ENCODE results near the gene ATP5ME.
"Not testable (repeated sequence)": the region's sequence is repeated elsewhere in the genome, so short reads cannot be mapped to it uniquely, and the experiment has no call there.

ATP5ME gene

DNA sequence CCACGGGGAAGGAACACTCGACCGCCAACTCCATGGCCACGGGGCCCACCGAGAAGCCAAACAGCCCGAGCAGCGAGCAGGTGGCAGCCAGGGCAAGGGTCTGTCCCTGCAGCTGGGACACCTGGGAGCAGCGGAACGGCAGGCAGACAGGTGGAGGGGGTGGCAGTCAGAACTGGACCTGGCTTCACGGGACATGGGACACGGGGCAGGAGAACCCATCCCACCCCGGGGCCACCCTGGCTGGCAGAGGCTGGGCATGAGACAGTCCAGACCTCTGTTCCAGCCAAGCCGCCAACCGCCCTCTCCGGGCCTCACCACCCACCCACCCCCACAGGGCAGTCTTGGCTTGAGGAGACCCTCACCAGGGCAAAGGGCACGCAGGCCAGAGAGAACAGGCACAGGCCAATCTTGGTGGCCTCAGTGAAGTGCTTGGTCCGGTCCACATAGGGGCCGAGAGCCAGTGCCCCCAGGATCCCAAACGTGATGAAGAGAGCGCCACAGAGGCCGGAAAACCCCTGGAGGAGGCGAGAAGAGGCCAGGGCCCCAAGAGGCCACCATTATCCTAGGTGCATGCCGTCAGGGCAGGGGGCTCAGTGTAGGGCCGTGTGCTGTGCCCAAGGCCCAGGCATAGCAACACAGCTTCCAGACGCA is 9.3 kb upstream of the ATP5ME start:
- DNase-seq, result no peak

DNA sequence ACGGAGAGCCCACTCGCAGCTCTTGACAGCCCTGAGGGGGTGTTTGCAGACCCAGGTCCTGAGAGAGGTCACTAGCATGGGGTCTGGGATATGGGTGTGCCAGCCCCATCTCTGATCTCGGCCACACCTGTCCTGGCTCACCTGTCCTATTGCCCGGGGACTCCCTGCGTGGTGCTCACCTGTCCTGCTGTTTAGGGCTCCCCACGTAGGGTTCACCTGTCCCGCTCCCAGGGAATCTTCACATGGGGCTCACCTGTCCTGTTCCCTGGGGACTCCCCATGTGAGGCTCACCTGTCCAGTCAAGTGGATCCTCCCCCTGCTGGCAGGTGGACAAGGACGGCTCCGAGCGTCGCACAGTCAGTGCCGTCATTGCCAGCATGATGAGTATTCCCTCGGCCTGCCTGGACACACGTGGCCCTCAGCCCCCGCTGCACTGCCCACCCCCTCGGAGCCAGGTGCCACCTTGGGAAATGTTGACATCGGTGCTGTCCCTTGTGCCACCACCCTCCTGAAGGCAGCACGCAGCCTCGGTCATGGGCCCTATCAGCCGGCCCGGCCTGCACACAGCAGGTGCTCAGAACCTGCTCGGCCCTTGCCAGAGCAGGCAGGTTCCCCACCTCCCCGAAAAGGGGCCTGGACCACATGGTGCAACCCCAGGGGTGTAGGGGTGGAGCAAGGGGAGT is 8.6 kb upstream of the ATP5ME start:
- no peak for DNase-seq

DNA sequence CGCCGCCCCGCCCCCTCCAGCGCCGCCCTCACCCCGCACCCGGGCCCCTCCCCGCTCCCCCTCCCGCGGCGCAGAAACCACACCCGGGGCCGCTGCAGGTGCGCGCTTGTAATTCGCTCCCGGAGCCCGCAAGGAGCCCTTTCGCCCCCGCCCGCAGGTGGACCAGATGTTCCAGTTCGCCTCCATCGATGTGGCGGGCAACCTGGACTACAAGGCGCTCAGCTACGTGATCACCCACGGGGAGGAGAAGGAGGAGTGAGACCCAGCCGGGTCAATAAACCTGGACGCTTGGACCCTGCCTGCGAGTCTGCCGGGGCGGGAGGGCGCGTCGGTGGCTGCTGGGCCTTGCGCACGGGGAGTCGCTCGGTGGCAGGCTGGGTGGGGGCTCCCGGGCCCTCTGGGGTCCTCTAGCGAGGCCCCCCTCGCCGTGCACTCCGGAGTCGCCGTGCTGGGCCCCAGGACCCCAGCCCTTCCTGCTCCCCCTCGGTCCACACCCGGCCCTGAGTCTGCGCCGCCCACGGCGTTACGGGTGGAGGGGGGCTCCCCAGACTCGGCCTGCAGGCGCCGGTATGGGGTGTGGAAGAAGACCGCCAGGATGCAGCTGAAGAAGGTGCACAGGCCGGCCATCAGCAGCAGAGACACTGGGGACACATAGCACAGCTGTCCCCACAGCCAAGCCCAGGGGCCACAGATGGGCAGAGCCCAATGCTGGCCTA is 7.8 kb upstream of the ATP5ME start:
- DNase-seq, result no peak

DNA sequence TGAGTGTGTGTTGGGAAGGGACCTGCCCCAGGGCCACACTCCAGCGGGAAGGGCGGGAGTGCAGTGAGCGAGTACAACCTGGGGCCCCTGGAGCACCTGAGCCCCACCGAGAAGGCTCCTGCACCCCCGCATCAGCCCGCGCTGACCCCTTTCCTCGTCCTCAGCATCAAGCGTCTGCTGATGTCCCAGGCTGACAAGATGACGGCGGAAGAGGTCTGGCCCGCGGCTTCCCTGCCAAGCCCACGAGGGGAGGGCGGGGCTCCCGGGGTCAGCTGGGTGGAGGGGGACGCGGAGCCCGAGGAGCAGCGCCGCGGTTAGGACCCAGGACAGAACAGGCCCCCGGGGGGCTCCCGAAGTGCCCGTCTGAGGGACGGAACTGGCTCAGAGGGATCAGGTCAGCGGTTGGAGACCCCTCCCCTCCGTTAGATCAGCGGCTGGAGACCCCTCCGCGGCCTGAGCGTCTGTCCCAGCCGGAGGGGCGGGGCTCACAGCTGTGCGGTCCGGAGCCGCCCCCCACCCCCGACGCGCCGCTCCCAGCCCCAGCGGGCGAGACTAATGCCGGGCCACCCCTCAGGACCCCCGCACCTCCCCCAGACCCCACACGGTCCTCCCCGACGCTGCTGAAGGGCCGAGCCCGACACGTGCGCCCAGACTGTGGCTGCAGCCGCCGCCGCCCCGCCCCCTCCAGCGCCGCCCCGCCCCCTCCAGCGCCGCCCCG is 7.0 kb upstream of the ATP5ME start:
- peak; percentile 58 for DNase-seq

DNA sequence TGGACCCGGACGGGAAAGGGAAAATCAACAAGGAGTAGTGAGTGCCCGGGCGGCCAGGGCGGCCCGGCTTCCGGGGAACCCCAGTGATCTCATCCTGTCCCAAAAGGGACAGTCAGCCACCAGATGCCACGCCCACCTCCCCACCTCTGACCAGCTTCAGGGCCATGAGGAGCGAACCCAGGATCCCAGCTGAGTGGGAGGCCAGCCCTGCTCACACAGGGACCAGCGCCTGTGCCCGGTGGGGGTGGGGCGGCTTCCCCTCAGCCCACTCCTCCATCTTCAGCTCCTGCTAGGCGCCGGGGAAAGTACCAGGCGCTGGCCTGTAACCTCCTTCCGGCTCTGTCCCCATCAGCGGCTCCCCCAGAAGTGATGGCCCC is 6.5 kb upstream of the ATP5ME start:
- no peak for DNase-seq

DNA sequence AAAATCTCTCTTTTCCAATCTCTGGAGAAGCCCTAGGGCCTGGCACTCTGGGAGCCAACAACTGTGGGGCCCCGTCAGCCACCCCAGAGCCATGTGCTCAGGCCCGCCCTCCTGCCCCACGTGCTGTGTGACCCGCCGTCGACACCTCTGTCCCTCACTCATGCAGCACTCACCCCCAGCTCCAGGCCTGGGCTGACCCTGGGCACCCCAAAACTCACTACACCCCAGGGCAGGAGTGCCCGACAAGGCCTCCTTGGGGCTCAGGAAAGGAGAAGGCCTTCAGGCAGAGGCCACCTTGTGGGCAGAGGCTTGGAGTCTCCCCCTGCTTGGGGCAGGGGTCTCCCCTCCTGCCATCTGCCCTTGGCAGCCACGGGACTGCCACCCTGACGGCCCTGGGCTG is 6.0 kb upstream of the ATP5ME start:
- DNase-seq, result no peak

DNA sequence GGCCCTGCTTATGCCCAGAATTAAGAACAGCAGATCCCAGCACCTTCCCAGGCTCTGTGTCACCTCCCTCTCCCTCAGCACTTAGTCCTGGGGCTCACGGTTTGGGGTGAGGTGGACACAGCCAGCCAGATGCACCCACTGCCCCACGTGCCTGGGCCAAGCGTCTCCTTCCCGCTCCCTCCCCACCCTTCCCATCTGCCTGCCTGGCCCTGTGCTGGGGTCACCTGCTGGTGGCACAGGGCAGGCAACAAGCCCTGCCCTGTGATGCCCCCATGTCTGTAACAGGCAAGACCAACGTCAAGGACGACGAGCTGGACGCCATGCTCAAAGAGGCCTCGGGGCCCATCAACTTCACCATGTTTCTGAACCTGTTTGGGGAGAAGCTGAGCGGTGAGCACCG is 5.6 kb upstream of the ATP5ME start:
- DNase-seq, result no peak

DNA sequence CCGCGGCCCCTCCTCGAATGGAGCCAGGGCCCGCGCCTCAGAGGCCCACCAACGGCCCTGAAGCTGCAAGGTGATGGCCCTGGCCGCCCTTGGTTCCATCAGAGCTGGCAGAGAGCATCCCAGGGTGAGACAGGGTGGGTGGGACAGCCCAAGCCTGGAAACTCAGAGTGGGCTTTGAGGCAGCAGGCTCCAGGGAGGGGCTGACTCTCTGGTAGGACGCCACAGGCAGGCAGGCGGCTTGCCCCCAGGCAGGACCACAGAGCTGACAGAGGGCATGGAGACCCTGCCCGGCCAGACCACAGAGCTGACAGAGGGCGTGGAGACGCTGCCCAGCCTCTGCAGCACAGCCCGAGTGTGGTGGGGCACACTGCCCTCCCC is 5.0 kb upstream of the ATP5ME start:
- no peak for DNase-seq

DNA sequence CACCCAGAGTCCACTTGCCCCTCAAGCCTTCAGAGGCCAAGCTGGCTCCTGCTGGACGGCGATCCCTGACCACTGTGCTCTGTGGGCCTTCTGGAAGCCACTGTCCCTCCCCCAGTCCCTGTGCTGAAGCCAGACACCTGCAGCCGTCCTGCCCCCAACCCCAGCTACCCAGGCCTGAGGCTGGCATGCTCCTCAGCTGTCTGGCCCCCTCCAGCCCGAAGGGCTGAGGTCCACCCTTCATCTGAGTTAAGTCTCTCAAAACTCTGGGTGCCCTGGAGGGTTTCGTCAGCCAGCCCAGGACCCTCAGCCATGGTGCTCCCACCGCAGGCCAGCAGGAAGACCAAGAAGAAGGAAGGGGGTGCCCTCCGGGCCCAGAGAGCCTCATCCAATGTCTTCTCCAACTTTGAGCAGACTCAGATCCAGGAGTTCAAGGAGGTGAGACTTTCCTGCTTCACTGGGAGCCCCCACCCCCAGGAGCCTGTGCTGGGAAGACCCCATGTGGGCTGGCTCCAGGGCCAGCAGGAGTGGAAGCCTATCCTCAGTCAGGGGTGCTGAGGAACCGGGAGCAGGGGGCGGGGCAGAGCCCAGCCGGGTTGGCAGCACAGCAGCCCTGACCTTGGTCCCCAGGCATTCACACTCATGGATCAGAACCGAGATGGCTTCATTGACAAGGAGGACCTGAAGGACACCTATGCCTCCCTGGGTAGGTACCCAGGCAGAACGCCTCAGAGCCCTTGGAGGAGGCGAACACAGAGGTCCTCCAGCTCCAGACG is 4.4 kb upstream of the ATP5ME start:
- DNase-seq, result no peak

DNA sequence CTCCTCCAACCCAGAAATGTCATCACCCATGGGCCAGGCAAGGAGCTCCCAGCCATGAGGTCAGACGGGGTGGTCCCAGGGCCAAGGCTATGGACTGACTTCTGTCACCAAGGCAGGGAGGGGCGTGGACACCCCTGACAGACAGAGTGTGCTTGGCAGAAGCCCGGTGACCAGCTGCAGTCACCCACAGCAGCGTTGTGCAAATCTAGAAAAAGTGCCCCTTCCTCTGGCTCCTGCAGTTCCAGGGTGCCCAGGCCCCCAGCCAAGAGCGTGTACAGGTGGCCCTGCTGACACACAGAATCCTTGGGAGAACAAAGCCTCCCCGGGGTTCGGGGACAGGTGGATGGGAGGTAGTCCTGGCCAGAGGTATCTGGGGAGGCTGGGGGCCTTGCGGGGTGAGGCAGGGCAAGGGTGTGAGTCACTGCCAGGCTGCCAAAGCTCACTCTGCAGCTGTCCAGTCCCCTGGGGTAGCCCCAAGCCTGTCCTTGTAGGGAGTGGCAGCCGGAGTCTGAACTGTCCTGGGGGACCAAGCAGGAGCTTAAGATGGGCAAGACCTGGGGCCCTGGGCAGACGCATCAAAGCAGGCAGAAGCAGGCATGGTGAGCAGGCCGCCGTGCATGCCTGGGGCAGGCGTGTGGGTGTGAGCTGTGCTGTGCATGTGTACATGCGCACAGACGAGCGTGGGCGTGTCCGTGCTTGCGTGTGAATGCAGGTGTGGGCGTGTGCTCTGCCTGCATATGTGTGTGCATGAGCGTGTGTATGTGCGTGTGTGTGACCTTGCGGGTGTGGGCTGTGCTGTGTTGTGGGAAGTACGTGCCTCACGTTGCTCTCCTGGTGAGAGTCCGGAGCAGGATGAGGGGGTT is 3.6 kb upstream of the ATP5ME start:
- DNase-seq, result peak; percentile 49

DNA sequence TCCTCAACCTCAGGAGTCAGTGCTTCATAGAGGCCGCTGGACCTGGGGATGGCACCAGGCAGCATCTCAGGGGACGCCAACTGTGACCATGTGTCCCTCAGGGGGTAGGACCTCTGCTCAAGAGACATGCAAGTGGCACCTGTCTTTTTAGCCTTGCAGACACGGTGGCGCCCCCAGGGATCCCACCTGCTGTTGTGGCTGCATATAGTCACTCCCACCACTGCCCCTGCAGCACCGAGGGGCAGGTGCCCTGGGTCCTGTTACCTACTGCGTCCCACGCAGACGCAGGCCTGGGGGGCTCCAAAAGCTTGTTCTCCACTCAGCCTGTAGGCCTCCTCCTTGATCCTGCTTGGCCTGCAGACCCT is 2.8 kb upstream of the ATP5ME start:
- no peak for DNase-seq

DNA sequence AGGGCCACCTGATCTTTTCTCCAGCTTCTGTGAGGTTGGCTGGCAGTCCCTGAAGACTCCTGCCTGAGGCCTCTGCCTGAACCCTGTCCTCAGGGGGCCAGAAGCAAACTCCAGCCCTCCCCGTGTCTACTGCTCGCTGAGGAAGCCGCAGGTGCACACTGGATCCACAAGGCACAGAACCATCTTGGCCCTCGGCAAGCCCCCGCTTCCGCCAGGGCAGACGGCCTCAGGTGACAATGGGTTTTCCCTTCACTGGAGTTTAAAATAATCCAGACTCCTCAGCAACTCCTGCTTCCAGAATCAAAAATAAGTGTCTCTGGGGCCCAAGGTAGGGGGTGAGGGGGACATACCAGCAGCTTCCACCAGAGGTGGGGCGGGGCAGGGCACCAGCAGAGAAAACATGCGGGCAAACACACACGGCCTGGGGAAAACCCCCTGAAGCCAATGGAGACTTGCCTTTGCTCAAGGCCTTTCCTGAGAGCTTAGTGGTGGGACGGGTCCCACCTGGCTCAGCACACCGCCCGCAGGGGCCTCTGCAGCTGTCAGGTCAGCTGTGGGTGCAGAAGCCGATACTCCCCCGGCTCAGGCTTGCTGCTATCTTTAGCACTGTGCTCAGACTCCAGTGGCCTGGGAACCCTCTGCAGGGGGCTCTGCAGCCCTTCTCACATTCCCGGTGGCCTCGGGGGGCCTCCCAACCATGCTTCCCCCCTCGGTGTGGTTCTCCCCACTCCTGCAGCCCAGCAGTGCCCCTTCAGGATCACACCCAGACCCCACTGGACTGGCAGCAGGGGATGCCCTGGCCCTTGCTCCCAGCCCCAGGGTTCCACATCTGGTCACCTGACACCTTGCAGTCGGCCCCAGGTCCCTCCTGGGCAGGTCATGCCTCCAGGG is 2.1 kb upstream of the ATP5ME start:
- no peak for DNase-seq

DNA sequence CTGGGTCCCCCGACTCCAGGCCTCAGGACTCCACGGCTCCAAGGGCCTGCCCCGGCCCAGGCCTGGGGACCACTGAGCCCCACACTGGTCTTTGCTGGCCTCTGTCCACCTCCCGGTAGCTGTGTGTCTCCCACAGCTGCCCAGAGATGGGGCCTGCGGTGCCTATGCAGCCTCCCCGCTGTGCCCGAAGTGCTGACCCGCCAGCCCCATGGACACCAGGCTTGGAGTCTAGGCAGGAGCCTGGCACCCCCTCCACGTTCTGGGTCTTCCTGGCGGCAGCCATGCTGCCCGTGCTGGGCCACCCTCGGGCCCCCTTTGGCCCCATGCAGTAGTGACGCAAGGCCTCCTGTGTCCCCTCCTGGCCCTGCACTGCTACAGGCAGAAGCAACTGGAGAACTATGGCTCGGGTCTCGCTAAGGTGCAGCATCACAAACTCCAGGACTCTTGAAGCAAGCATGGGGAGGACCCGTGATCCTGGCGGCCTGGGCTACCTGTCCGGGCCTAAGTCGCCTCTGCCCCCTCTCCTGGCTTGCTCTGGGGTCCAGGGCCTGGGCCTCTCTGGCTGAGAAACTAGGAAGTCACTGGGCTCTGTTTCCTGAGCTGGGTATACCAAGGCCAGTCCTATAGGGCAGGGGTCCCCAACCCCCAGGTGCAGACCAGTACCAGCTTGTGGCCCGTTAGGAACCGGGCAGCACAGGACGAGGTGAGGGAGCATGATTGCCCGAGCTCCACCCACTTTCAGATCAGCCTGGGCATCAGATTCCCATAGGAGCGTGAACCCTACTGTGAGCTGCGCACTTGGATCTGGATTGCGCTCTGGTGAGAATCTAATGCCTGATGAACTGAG is 1.2 kb upstream of the ATP5ME start:
- peak; percentile 36 for DNase-seq

DNA sequence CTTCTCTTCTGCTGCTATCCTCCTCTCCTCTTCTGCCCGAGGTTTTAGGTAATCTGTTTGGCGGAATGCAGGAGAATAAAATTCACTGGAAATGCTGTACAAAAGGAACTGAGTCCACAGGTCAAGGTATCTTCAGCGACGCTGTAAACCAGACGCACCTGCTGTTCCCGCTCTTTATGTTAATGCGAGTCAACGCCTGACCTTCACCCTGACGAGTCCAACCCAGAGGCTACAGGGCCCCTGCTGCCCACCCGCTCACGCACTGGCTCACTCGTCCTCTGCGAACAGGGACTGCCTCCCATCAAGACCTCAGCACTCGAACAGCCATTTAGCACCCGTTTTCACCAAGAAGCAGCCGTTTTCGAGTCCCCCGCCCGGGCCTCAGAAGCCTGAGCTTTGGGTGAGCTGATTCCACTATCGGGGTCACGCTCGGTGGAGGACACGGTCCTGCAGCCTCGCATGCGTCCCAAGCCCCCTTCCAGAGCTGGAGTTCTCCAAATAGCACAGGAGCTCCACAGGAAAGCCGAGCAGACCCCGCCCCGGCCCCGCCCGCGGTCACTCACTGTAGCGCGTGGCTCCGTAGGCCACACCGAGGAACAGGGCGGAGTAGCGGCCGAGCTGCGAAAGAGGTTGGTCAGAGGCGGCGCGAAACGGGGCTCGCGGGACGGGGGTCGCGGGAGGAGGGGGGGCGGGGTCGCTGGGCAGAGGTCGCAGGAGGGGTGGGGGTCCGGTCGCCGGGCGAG is 556 bp downstream of the ATP5ME start:
- no peak for DNase-seq

DNA sequence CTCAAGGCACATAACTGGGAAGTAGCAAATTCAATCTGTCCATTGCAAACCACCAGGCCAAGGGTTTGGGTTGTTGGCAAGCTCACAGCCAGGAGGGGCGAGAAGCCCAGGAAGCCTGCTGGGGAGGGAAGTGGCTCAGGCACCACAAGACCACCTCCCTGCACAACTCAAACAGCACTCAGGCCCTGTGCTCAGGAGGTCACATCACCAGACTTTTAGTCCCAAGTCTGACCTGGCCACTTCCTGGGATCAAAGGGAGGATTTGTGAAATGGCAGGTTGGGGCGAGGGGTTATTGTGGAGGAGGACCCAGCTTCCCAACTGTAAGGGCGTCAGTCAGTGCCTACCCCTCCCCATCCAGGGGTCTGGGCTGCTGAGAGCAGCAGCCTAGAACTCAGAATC is 2.3 kb downstream of the ATP5ME start:
- no peak for DNase-seq

DNA sequence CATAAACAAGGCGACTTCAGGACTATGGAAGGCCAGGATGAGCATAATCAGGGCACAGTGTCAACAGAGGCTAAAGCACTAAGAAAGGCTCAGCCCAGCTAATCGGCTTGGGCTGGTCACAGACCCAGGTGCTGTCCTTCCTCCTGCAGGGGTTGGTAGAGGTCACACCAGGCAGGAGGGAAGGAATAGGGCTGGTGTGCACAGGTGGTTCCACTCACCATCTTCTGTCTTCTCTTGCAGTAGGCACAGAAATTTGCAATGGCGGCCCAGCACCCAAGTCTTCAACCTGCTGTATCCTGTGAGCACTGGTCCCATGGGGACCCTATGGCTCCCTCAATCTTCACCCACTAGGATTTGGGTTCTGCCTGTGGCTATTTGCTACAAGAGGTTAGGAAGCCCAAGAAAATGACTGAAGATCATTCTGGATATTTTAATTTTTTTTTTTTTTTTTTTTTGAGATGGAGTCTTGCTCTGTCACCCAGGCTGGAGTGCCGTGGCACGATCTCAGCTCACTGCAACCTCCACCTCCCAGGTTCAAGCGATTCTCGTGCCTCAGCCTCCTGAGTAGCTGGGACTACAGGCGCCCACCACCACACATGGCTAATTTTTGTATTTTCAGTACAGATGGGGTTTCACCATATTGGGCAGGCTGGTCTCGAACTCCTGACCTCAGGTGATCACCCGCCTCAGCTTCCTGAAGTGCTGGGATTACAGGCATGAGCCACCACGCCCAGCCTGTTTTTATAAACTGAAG is 4.1 kb downstream of the ATP5ME start:
- DNase-seq, result not testable (repeated sequence)

DNA sequence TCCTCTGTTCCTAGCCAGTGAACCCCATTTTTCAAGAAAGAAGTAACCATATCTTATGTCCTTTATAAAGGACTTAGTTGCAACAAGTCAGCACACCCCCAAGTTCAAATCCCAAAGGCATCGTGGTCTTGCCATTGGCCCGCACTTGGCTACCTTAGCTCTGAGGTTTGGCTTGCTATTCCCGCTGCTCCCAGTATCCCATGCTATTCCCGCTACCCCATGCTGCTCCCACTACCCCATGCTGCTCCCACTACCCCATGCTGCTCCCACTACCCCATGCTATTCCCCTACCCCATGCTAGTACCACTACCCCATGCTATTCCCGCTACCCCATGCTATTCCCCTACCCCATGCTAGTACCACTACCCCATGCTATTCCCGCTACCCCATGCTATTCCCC is 5.9 kb downstream of the ATP5ME start:
- DNase-seq, result not testable (repeated sequence)

DNA sequence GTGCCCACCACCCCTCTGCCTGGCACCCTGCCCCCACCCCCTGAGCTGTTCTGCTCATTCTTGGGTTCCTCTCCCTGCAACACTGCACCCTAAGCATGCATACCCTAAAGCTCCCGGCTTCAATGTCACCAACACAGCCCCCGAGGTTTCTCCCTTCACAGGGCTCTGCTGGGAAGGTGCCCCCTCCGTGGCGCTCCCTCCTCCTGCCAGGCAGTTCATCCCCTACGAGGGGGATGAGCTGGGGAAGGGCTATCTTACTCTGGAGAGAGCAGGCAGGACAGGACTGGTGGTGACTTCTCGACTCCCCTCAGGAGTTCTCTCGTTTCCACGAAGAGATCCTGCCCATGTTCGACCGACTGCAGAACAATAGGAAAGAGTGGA is 6.5 kb downstream of the ATP5ME start:
- DNase-seq, result no peak

Measured in activated CD4-positive, alpha-beta T cell treated with anti-CD3 and anti-CD28 coated beads for 48 hours (primary cell).